B cell (primary cell): ENCODE measurements around the gene PCDHB1.

Experiments used
- CTCF ChIP-seq: fragments of 200-600 bp; IDR thresholded peaks from one replicate; pipeline ENCODE4 v1.8.0; 2022; ENCODE audit warnings: antibody characterized with exemption, mild to moderate bottlenecking
- EZH2 ChIP-seq: IDR thresholded peaks from 2 replicates; pipeline ENCODE4 v1.6.1; 2012; ENCODE audit warnings: borderline replicate concordance, low read depth, mild to moderate bottlenecking, moderate library complexity, low read length; ENCODE audit not compliant: insufficient read depth, poor library complexity, severe bottlenecking

DNA sequence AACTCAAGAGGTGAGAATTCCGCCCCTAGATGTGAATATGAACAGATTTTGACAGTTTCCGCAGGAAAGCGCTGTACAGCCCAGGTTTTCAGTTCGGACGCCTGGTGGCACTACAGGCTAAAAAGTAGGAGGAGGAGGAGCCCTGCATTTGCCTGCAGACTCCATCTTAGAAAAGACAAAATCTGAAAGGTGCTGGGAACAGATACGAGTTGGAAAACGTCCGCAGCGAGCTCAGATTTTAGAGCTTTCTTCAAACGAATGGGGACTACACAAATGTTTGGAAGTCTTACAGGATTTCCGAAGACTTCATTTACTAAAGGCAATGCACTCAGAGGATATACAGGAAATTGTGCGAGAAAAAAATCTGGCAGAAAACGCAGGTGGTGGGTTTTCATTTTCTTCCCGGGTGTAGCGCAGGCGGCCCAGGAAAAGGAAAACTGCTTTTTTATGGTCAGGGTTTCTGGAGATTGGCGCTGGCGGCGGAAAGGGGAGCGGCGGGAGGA, 33.4 kb downstream of the PCDHB1 start:
- TF ChIP-seq CTCF (no peak), EZH2 (no peak)
